Stomach (tissue), 9 donors: ENCODE data around the gene NT5C1A. TPM values are rescaled to one million over a fixed set of nuclear protein-coding genes. Genes with fewer than 3 reads are reported as not detected.
A peak's percentile ranks its signal among the peaks of the same experiment; 100 is the strongest.

ENCODE experiments used
- DNase-seq, 2 donors: peaks; one replicate each; pipeline versions ENCODE4 v3.0.0 to v3.0.0-alpha.2; 2013 to 2019
- H3K27ac ChIP-seq, 5 donors: fragments of 200-600 bp in 4 of 5; sonication (generic) in 4 of 5; one replicate each; pipeline ENCODE4 v1.5.1; 2013 to 2019; ENCODE audit warnings: mild to moderate bottlenecking in 1 of 5, moderate library complexity in 1 of 5
- H3K27me3 ChIP-seq, 3 donors: fragments of 200-600 bp; sonication (generic); one replicate each; pipeline ENCODE4 v1.5.1; 2017 to 2019; ENCODE audit warnings: mixed run types in 1 of 3
- H3K36me3 ChIP-seq, 4 donors: fragments of 200-600 bp; sonication (generic); 1 replicate in 3 of 4; 2 replicates in 1 of 4; pipeline ENCODE4 v1.5.1; 2016 to 2019
- H3K4me1 ChIP-seq, 4 donors: fragments of 200-600 bp; sonication (generic); one replicate each; pipeline ENCODE4 v1.5.1; 2016 to 2019
- H3K4me3 ChIP-seq, 4 donors: fragments of 200-600 bp; sonication (generic) in 3 of 4; one replicate each; pipeline ENCODE4 v1.5.1; 2016 to 2019; ENCODE audit warnings: mild to moderate bottlenecking in 1 of 4
- H3K9me3 ChIP-seq, 4 donors: fragments of 200-600 bp; sonication (generic); one replicate each; pipeline ENCODE4 v1.5.1; 2016 to 2019
- EP300 ChIP-seq: sonication (generic); formaldehyde crosslinking; IDR thresholded peaks from one replicate; pipeline ENCODE4 v1.6.1; 2017; ENCODE audit warnings: antibody characterized with exemption
- POLR2A ChIP-seq, 4 donors: fragments of 450-650 bp; IDR thresholded peaks; one replicate each; pipeline ENCODE4 v1.6.1; 2016; ENCODE audit warnings: antibody characterized with exemption in 4 of 4, control low read depth in 2 of 4, mild to moderate bottlenecking in 1 of 4, moderate library complexity in 1 of 4
- POLR2AphosphoS5 ChIP-seq, 3 donors: sonication (generic); formaldehyde crosslinking; IDR thresholded peaks; one replicate each; pipeline ENCODE4 v1.6.1; 2016; ENCODE audit warnings: antibody characterized with exemption in 3 of 3
- WGBS, 5 donors: extraction: QIAGEN DNeasy Blood & Tissue Kit in 3 of 5; methylation state at CpG; one replicate each; pipeline versions ENCODE4 v1.1.5 to v1.1.7; 2013 to 2018; 5-methylcytosine and 5-hydroxymethylcytosine counted together
- intact Hi-C: fragments of 100-400 bp; cut with DNase I; formaldehyde crosslinking; loops from one replicate; pipeline ENCODE4 v1.15.1; 2023; ENCODE audit warnings: low total_unique reads
- polyA plus RNA-seq, 3 donors: library from polyadenylated mRNA; stranded (reverse); fragments of 200-250 nt; gene quantifications; one replicate each; pipeline ENCODE4 v1.2.3, GENCODE V29; 2013
- total RNA-seq, 5 donors: library from RNA; depleted of rRNA; stranded (reverse); fragments of >200 nt; gene quantifications; one replicate each; pipeline versions ENCODE4 v1.1.0 to v1.2.3, GENCODE V29; 2014 to 2016
- TF ChIP-seq, protein P1 (sequence below), 7 experiments: fragments of 450-650 bp in 4 of 7; fragments of 200-600 bp in 3 of 7; sonication (generic) in 3 of 7; IDR thresholded peaks; one replicate each; pipeline ENCODE4 v1.5.1; 2016 to 2019; ENCODE audit warnings: antibody characterized with exemption in 7 of 7, control low read depth in 2 of 7, mild to moderate bottlenecking in 1 of 7
- donor health status: healthy with polysubstance abuse.
- donor health status: Bipolar disorder and iron deficiency.
- donor health status: healthy.

The NT5C1A gene
- total and polyA plus RNA-seq, 8 donors: 0.76 to 0.92 TPM; not detected in 6

DNA sequence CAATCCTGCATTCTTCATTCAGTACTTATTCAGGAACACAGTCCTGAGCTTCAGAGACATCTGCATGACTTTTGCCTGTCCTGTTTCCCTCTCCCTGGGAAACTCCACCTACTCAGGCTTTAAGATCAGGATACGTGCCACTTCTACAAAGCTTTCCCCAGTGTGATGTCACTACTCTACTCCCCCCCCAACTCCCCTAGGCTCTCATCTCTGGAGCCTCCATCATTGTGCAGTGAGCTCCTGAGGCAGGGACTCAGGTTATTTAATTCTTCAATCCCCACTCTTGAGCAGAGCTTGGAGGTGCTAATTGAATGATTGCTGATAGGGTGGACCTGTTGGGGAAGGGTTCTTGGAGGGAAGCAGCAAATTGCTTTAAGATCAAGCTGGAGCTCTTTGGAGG lies 1.2 kb downstream of the NT5C1A start:
- TF ChIP-seq EP300 (no peak), POLR2A (IDR thresholded peaks at IDR 0.05) (no peak), POLR2AphosphoS5 (IDR thresholded peaks at IDR 0.05) (no peak)
- TF ChIP-seq, protein P1, sequence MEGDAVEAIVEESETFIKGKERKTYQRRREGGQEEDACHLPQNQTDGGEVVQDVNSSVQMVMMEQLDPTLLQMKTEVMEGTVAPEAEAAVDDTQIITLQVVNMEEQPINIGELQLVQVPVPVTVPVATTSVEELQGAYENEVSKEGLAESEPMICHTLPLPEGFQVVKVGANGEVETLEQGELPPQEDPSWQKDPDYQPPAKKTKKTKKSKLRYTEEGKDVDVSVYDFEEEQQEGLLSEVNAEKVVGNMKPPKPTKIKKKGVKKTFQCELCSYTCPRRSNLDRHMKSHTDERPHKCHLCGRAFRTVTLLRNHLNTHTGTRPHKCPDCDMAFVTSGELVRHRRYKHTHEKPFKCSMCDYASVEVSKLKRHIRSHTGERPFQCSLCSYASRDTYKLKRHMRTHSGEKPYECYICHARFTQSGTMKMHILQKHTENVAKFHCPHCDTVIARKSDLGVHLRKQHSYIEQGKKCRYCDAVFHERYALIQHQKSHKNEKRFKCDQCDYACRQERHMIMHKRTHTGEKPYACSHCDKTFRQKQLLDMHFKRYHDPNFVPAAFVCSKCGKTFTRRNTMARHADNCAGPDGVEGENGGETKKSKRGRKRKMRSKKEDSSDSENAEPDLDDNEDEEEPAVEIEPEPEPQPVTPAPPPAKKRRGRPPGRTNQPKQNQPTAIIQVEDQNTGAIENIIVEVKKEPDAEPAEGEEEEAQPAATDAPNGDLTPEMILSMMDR (IDR thresholded peaks at IDR 0.05): no peak
- Histone ChIP-seq H3K4me3 (peak overlapping the region in 1 of 4 donors; percentile 62), H3K9me3 (no peaks in the 10 kb centered on the region), H3K27ac (no peak overlapping the region), H3K4me1 (peaks cover 14 to 20% (median 17%) of the 10 kb centered on the region in 4 donors), H3K36me3 (no peaks in the 10 kb centered on the region), H3K27me3 (peaks cover 0 to 74% (median 20%) of the 10 kb centered on the region in 3 donors)
- 32 to 58% (median 52%) methylated on average over 1 of the region's 1 CpG for WGBS, 5 donors
- intact Hi-C loops: no loop called here
- no peak for DNase-seq

DNA sequence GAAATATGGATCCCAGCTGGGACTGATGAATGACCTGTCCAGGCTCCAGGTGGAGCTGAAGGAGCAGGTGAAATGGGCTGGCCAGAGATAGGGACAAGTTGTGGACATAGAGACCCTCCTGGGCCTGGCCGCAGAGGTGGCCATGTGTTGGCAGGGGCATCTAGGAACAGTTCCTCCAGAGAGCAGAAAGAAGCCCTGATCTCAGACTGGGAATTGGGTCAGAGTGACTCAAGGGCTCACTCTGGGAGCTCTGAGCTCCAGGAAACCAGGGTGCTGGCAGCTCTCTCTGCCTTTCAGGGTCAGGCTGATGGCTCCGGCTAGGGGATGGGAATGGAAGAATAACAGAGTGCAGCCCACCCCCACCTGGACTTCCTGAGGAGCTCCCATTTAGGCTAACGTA lies 3.0 kb downstream of the NT5C1A start:
- Histone ChIP-seq H3K4me3 (no peak overlapping the region), H3K9me3 (no peaks in the 10 kb centered on the region), H3K27ac (no peak overlapping the region), H3K36me3 (no peaks in the 10 kb centered on the region), H3K27me3 (peaks cover 0 to 70% (median 20%) of the 10 kb centered on the region in 3 donors), H3K4me1 (peaks cover 14 to 20% (median 17%) of the 10 kb centered on the region in 4 donors)
- intact Hi-C loops: no loop called here
- TF ChIP-seq POLR2A (IDR thresholded peaks at IDR 0.05) (no peak), EP300 (no peak), POLR2AphosphoS5 (IDR thresholded peaks at IDR 0.05) (no peak)
- TF ChIP-seq, protein P1 (IDR thresholded peaks at IDR 0.05): no peak
- no peak for DNase-seq
- WGBS, 5 donors: 94 to 100% (median 97%) methylated on average over 3 of the region's 3 CpGs

DNA sequence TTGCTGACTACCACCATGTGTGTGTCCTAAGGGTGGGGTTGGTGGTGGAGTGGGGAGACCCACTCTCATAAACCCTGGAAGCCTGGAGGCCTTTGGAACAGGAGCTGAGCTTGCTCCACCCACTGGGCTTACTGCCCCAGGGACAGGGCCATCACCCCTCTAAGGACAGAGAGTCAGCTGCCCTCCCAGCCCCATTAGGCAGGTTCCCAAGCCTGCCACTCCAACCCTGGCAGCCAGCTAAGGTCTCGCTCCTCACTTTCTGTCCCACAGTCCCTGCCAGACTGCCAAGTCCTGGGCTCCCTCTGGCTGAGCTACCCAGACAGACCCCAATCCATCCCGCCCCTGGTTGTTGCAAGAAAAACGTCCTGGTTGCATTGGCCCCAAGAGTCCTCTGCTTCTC lies 3.8 kb downstream of the NT5C1A start:
- Histone ChIP-seq H3K27me3 (peaks cover 0 to 62% (median 20%) of the 10 kb centered on the region in 3 donors), H3K4me3 (no peak overlapping the region), H3K36me3 (no peaks in the 10 kb centered on the region), H3K27ac (no peak overlapping the region), H3K9me3 (no peaks in the 10 kb centered on the region), H3K4me1 (peaks cover 14 to 20% (median 17%) of the 10 kb centered on the region in 4 donors)
- TF ChIP-seq POLR2AphosphoS5 (IDR thresholded peaks at IDR 0.05) (no peak), POLR2A (IDR thresholded peaks at IDR 0.05) (no peak)
- no peak for DNase-seq
- WGBS, 5 donors: 83 to 95% (median 90%) methylated on average over 3 of the region's 3 CpGs
- intact Hi-C loops: no loop called here

DNA sequence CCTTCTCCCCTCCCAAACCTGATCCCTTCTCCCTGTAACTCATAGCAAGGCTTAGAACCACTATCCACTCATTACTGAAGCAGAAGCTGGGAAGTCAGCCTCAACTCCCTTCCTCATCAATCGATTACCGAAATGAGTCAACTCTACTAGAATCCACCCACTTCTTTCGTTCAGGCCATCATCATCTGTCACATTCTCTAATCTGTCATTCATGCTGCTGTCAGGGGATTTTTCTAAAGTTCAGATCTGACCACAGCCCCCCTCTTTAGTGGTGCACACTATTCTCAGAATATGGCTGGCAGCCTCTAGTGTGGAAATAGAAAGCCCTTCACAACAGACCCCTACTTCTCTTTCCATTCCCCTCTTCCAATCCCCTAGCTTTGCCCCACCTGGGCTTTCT lies 5.1 kb downstream of the NT5C1A start:
- DNase-seq: no peak
- TF ChIP-seq POLR2AphosphoS5 (IDR thresholded peaks at IDR 0.05): no peak
- TF ChIP-seq, protein P1 (IDR thresholded peaks at IDR 0.05): no peak
- no peak for TF ChIP-seq EP300
- no peak for TF ChIP-seq POLR2A (IDR thresholded peaks at IDR 0.05)
- WGBS, 5 donors: 79 to 86% (median 81%) methylated on average over 3 of the region's 3 CpGs
- no peak overlapping the region for H3K4me3 ChIP-seq
- intact Hi-C loops: no loop called here
- peaks cover 8 to 12% (median 9%) of the 10 kb centered on the region in 4 donors for H3K4me1 ChIP-seq
- no peaks in the 10 kb centered on the region for H3K36me3 ChIP-seq
- no peak overlapping the region for H3K27ac ChIP-seq
- no peaks in the 10 kb centered on the region for H3K9me3 ChIP-seq
- H3K27me3 ChIP-seq: peaks cover 0 to 49% (median 10%) of the 10 kb centered on the region in 3 donors

DNA sequence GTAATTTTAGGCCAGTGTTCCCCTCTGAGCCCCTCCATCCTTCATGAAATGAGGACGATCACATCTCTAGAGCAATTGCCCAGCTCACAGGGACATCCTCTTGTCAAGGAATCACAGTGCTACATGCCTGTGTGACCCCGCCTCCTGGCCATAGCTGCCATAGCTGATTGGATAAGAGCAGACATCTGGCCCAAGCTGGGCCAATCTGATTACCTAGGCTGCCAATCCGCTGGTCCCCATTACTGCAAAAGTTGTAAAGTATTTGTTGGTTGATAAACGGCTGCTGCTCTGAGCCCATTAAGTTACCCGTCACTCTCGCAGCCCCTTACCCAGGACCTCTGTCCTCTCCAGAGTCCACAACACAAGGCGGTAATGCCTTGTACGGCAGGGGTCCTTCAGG lies 8.3 kb downstream of the NT5C1A start:
- Histone ChIP-seq H3K9me3 (no peaks in the 10 kb centered on the region), H3K36me3 (no peaks in the 10 kb centered on the region), H3K27me3 (peaks cover 0 to 18% (median 0%) of the 10 kb centered on the region in 3 donors), H3K4me1 (peaks cover 0 to 4% (median 0%) of the 10 kb centered on the region in 4 donors), H3K27ac (no peak overlapping the region), H3K4me3 (no peak overlapping the region)
- WGBS, 5 donors: 84 to 94% (median 88%) methylated on average over 8 of the region's 8 CpGs
- intact Hi-C loops: no loop called here
- TF ChIP-seq POLR2A (IDR thresholded peaks at IDR 0.05): no peak
- TF ChIP-seq, protein P1 (IDR thresholded peaks at IDR 0.05): no peak
- no peak for TF ChIP-seq POLR2AphosphoS5 (IDR thresholded peaks at IDR 0.05)
- no peak for TF ChIP-seq EP300
- DNase-seq: no peak
